ENCODE data around the gene GPR63.

DNA sequence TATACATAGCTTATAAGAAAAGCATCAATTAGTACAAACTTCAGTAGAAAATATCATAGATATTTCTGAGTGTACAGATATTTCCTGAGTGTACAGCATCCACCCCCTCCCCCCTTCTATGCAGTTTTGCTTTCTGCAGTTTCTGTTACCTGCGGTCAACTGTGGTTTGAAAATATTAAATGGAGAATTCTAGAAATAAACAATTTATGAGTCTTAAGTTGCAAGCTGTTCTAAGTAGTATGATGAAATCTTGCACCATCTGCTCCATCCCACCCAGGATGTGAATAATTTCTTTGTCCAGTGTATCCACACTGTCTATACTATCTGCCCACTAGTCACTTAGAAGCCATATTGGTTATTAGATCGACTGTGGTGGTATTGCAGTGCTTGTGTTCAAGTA, 15.8 kb upstream of the GPR63 start:
- TF ChIP-seq POLR2AphosphoS5 (IDR thresholded peaks at IDR 0.05): no peak
- TF ChIP-seq, protein P1, sequence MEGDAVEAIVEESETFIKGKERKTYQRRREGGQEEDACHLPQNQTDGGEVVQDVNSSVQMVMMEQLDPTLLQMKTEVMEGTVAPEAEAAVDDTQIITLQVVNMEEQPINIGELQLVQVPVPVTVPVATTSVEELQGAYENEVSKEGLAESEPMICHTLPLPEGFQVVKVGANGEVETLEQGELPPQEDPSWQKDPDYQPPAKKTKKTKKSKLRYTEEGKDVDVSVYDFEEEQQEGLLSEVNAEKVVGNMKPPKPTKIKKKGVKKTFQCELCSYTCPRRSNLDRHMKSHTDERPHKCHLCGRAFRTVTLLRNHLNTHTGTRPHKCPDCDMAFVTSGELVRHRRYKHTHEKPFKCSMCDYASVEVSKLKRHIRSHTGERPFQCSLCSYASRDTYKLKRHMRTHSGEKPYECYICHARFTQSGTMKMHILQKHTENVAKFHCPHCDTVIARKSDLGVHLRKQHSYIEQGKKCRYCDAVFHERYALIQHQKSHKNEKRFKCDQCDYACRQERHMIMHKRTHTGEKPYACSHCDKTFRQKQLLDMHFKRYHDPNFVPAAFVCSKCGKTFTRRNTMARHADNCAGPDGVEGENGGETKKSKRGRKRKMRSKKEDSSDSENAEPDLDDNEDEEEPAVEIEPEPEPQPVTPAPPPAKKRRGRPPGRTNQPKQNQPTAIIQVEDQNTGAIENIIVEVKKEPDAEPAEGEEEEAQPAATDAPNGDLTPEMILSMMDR (IDR thresholded peaks at IDR 0.05 in 8 of 11, conservative IDR thresholded peaks at IDR 0.05 in 3 of 11): no peak

All from spleen (tissue), 7 donors.